GM19438 (cell line): ENCODE results near the gene SAGE1.
"Not testable (repeated sequence)": the region's sequence is repeated elsewhere in the genome, so short reads cannot be mapped to it uniquely, and the experiment has no call there.

Experiments
- ATAC-seq: cut with Tn5 transposase; IDR thresholded peaks from one replicate; pipeline ENCODE4 v1.9.1; 2021; ENCODE audit warnings: low read depth; ENCODE audit not compliant: unreplicated experiment

Gene SAGE1

GRCh38 chrX:135893294-135893817, at the start of gene SAGE1, which contains the start of gene CT45A10:
Gene SAGE1 (plus strand): TSS chrX:135893716. CDS start chrX:135896243, 2,527 bp downstream.
Gene CT45A10 (minus strand): TSS chrX:135893444. CDS start chrX:135885344, 8,100 bp downstream.
- no peak for ATAC-seq

GRCh38 chrX:135854438-135854837, 39.1 kb upstream of the SAGE1 start, which contains the start of gene CT45A8:
Gene CT45A8 (minus strand): TSS chrX:135854538. CDS start chrX:135850783, 3,755 bp downstream.
- not testable (repeated sequence) for ATAC-seq

DNA sequence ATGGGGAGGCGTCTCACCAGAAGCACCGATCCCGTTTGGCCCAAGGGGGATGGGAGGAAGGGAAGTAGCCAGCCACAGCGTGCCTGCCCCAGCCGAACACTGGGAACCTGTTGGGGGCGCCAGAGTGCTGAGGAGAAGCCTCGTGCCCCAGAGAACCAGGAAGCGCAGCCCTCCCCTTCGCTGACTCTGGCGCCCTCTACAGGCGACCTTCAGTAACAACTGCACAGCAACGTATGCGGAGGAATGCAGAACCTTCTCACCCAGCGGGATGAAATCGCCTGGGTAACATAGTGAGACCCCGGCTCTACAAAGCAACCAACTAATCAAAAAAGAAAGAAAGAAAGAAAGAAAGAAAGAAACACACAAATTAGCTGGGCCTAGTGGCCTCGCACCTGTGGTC, 21.8 kb upstream of the SAGE1 start, which contains the start of gene CT45A9:
Gene CT45A9, minus strand, starts transcription at position 101 of the 400 bp plus-strand sequence. CDS start 3,751 bp downstream, outside the sequence.
- not testable (repeated sequence) for ATAC-seq

GRCh38 chrX:135882741-135883140, 10.8 kb upstream of the SAGE1 start:
- ATAC-seq: not testable (repeated sequence)

- not testable (repeated sequence) for ATAC-seq
Measured at GRCh38 chrX:135888230-135888629, 5.3 kb upstream of the SAGE1 start.

DNA sequence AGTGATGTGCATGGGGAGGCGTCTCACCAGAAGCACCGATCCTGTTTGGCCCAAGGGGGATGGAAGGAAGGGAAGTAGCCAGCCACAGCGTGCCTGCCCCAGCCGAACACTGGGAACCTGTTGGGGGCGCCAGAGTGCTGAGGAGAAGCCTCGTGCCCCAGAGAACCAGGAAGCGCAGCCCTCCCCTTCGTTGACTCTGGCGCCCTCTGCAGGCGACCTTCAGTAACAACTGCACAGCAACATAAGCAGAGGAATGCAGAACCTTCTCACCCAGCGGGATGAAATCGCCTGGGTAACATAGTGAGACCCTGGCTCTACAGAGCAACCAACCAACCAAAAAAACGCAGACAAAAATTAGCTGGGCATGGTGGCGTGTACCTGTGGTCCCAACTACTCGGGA, 4.5 kb upstream of the SAGE1 start:
- ATAC-seq: not testable (repeated sequence)

- no peak for ATAC-seq
Measured at GRCh38 chrX:135890087-135890585, 3.4 kb upstream of the SAGE1 start.

GRCh38 chrX:135892781-135893180, 735 bp upstream of the SAGE1 start:
- ATAC-seq: no peak

GRCh38 chrX:135910251-135910650, 16.7 kb downstream of the SAGE1 start:
- ATAC-seq: no peak

DNA sequence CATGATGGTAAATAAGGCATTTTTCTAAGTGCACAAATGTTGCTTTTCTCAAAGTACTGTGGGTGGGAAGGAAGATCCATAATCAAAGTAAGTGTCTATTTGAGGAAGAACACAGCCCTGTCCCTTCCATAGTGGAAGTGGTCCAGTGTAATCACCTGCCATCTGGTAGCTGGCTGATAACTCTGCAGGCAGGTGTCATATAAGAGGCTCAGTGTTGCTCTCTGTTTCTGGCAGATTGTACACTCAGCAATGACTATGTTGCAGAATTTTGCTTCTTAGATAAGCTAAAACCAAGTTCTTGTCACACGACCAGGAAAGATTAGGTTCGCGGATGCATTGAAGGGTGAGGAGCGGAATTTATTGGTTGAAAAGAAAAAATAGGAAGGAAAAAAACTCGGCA, 20.9 kb downstream of the SAGE1 start:
- no peak for ATAC-seq

DNA sequence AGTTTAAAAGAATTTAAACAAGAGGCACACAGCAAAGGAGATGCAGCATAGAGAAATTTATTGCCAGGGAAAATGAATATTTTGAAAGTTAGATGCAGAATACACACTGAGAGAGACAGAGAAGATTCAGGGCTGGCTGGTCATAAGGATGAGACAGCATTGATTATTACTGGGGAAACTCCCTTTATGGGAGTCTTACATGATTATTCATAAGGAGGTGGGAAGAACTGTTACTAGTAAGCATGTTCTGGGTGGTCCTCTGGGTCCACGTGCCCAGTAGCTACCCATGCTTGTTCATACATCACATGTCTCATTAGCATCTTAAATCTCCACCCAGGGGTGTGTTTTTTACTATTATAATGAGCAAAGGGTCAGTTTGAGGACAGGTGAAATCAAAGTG, 27.0 kb downstream of the SAGE1 start:
- not testable (repeated sequence) for ATAC-seq

- no peak for ATAC-seq
Measured at GRCh38 chrX:135923353-135923752, 29.8 kb downstream of the SAGE1 start.

DNA sequence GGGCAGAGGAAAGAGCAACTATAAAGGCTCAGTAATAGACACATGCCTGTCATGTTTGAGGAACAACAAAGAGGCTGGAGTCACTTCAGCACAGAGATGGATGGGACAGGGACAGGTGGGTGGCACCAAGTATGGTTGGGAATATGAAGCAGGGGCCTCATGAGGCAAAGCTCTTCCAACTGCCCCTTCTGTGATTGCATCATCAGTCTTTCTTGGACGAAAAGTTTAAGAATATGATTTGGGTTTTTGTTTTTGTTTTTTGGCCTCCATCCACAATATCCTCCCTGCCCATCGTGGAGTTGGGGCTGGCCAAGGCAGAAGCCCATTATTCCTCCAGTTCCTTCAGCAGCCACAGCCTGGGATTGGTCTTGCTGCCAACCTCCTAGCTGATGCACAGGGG, 34.4 kb downstream of the SAGE1 start:
- ATAC-seq: no peak

DNA sequence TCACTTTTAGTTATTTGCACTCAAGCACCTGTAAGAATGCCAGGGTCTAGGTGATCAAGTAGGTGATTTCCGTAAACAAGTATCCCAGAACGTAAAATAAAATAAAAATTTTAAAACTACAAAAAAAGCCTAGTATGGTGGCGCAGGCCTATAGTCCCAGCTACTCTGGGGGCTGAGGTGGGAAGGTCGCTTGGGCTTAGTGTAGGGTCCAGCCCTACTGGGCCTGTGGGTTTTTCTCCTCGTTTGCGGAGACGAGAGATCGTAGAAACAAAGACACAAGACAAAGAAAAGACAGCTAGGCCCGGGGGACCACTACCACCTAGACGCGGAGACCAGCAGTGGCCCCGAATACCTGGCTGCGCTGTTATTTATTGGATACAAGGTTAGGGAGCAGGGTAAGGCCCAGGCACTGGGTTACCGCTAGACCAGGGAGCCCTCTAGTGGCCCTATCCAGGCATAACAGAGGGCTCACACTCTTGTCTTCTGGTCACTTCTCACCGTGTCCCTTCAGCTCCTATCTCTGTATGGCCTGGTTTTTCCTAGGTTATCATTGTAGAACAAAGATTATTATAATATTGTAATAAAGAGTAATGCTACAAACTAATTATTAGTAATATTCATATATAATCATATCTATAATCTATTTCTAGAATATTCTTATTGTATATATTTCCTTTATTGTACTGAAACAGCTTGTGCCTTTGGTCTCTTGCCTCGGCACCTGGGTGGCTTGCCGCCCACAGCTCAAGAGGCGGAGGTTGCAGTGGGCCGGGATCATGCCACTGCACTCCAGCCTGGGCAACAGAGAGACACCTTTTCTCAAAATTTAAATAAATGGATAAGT, 38.4 kb downstream of the SAGE1 start:
- no peak for ATAC-seq

GRCh38 chrX:135944486-135944885, 51.0 kb downstream of the SAGE1 start:
- no peak for ATAC-seq

GRCh38 chrX:135951291-135951690, 57.8 kb downstream of the SAGE1 start:
- ATAC-seq: no peak
